Uterus (tissue), 2 donors: Measurements from ENCODE around the gene MAOA.

Source experiments
- POLR2A ChIP-seq, 2 donors: fragments of 450-650 bp; IDR thresholded peaks; one replicate each; pipeline ENCODE4 v1.6.1; 2016; ENCODE audit warnings: antibody characterized with exemption in 2 of 2, mild to moderate bottlenecking in 1 of 2, moderate library complexity in 1 of 2
- TF ChIP-seq, protein P1 (sequence below), 4 experiments: fragments of 200-600 bp in 2 of 4; fragments of 450-650 bp in 2 of 4; sonication (generic) in 2 of 4; IDR thresholded peaks; one replicate each; pipeline ENCODE4 v1.5.1; 2016 to 2019; ENCODE audit warnings: antibody characterized with exemption in 4 of 4, mild to moderate bottlenecking in 2 of 4, moderate library complexity in 1 of 4

- TF ChIP-seq, protein P1, sequence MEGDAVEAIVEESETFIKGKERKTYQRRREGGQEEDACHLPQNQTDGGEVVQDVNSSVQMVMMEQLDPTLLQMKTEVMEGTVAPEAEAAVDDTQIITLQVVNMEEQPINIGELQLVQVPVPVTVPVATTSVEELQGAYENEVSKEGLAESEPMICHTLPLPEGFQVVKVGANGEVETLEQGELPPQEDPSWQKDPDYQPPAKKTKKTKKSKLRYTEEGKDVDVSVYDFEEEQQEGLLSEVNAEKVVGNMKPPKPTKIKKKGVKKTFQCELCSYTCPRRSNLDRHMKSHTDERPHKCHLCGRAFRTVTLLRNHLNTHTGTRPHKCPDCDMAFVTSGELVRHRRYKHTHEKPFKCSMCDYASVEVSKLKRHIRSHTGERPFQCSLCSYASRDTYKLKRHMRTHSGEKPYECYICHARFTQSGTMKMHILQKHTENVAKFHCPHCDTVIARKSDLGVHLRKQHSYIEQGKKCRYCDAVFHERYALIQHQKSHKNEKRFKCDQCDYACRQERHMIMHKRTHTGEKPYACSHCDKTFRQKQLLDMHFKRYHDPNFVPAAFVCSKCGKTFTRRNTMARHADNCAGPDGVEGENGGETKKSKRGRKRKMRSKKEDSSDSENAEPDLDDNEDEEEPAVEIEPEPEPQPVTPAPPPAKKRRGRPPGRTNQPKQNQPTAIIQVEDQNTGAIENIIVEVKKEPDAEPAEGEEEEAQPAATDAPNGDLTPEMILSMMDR (IDR thresholded peaks at IDR 0.05), result no peak
- no peak for TF ChIP-seq POLR2A (IDR thresholded peaks at IDR 0.05)
These were observed 12.9 kb upstream of the MAOA start for GRCh38 chrX:43643201-43643600.
